Measurements from ENCODE around the gene KCNK6. TPM values are rescaled to one million over a fixed set of nuclear protein-coding genes. Genes with fewer than 3 reads are reported as not detected.
"Not testable (repeated sequence)": the region's sequence is repeated elsewhere in the genome, so short reads cannot be mapped to it uniquely, and the experiment has no call there.

The KCNK6 gene
- total RNA-seq, 1 experiment from 2014 or later, result 3.2 TPM

GRCh38 chr19:38360839-38361631 lies 41.4 kb downstream of the KCNK6 start:
- DNase-seq (ENCODE audit: low read depth), result no peak

GRCh38 chr19:38361633-38362075 lies 42.0 kb downstream of the KCNK6 start:
- peak; percentile 51 for DNase-seq (ENCODE audit: low read depth)

GRCh38 chr19:38362076-38362945 lies 42.7 kb downstream of the KCNK6 start:
- DNase-seq (ENCODE audit: low read depth), result peak; percentile 52

GRCh38 chr19:38362946-38363688 lies 43.5 kb downstream of the KCNK6 start:
- not testable (repeated sequence) for DNase-seq (ENCODE audit: low read depth)

GRCh38 chr19:38367041-38367440 lies 47.4 kb downstream of the KCNK6 start:
- DNase-seq (ENCODE audit: low read depth), result no peak

- no peak for DNase-seq (ENCODE audit: low read depth)
Measured at GRCh38 chr19:38369584-38369983, 49.9 kb downstream of the KCNK6 start.

- DNase-seq (ENCODE audit: low read depth), result no peak
Measured at GRCh38 chr19:38370299-38370698, 50.7 kb downstream of the KCNK6 start.

GRCh38 chr19:38371081-38371480 lies 51.4 kb downstream of the KCNK6 start:
- peak; percentile 27 for DNase-seq (ENCODE audit: low read depth)

GRCh38 chr19:38373907-38374331 lies 54.3 kb downstream of the KCNK6 start:
- no peak for DNase-seq (ENCODE audit: low read depth)

- DNase-seq (ENCODE audit: low read depth), result peak; percentile 99
Measured at GRCh38 chr19:38374332-38375097, 54.9 kb downstream of the KCNK6 start, which contains the start of gene PSMD8. Gene PSMD8 (plus strand): TSS chr19:38374571. CDS start chr19:38374602, 31 bp downstream.

- DNase-seq (ENCODE audit: low read depth), result no peak
Measured at GRCh38 chr19:38375098-38375493, 55.5 kb downstream of the KCNK6 start.

- DNase-seq (ENCODE audit: low read depth), result peak; percentile 63
Measured at GRCh38 chr19:38375748-38376147, 56.1 kb downstream of the KCNK6 start.

GRCh38 chr19:38376576-38376975 lies 56.9 kb downstream of the KCNK6 start:
- DNase-seq (ENCODE audit: low read depth), result no peak

GRCh38 chr19:38377052-38377451 lies 57.4 kb downstream of the KCNK6 start:
- DNase-seq (ENCODE audit: low read depth), result no peak

GRCh38 chr19:38378866-38379265 lies 59.2 kb downstream of the KCNK6 start:
- DNase-seq (ENCODE audit: low read depth), result no peak

- DNase-seq (ENCODE audit: low read depth), result no peak
Measured at GRCh38 chr19:38381138-38381537, 61.5 kb downstream of the KCNK6 start.

Other genes with a start within 250 kb of the KCNK6 start
- gene DPF1, start 95.6 kb upstream of the KCNK6 start, total RNA-seq (2014; rRNA removed), result 13.8 and 14.1 TPM in 2 replicates
- gene PPP1R14A, start 63.5 kb upstream of the KCNK6 start, total RNA-seq (2014; rRNA removed), result not detected in 2 replicates
- gene SPINT2, start 55.3 kb upstream of the KCNK6 start, total RNA-seq (2014; rRNA removed), result 0.06 and 0.46 TPM in 2 replicates
- 2.1 TPM in 1 of 2 replicates, not detected in the other for gene C19orf33, start 15.6 kb upstream of the KCNK6 start, total RNA-seq (2014; rRNA removed)
- gene YIF1B, start 3.9 kb upstream of the KCNK6 start, total RNA-seq (2014; rRNA removed), result 117 and 118 TPM in 2 replicates
- gene CATSPERG, start 16.0 kb downstream of the KCNK6 start, total RNA-seq (2014; rRNA removed), result 0.11 and 0.71 TPM in 2 replicates
- 399 and 568 TPM in 2 replicates for gene PSMD8, start 54.7 kb downstream of the KCNK6 start, total RNA-seq (2014; rRNA removed)
- gene GGN, start 68.2 kb downstream of the KCNK6 start, total RNA-seq (2014; rRNA removed), result 1.3 and 2.6 TPM in 2 replicates
- gene SPRED3, start 68.9 kb downstream of the KCNK6 start, total RNA-seq (2014; rRNA removed), result 5.6 and 6.9 TPM in 2 replicates
- 21.2 TPM in 2 replicates for gene FAM98C, start 83.2 kb downstream of the KCNK6 start, total RNA-seq (2014; rRNA removed)
- gene RASGRP4, start 106.4 kb downstream of the KCNK6 start, total RNA-seq (2014; rRNA removed), result not detected in 2 replicates
- 0.06 and 1.6 TPM in 2 replicates for gene RYR1, start 113.8 kb downstream of the KCNK6 start, total RNA-seq (2014; rRNA removed)